Testis (tissue), 2 donors: ENCODE measurements around the gene IRX4.

Source experiments
- POLR2A ChIP-seq: fragments of 450-650 bp; IDR thresholded peaks from one replicate; pipeline ENCODE4 v1.6.1; 2017; ENCODE audit warnings: antibody characterized with exemption, mild to moderate bottlenecking, moderate library complexity
- TF ChIP-seq, protein P1 (sequence below), 3 experiments: fragments of 450-650 bp in 2 of 3; fragments of 200-600 bp in 1 of 3; sonication (generic) in 1 of 3; IDR thresholded peaks; one replicate each; pipeline ENCODE4 v1.5.1; 2016 to 2019; ENCODE audit warnings: antibody characterized with exemption in 3 of 3, mild to moderate bottlenecking in 2 of 3, moderate library complexity in 1 of 3

- TF ChIP-seq, protein P1, sequence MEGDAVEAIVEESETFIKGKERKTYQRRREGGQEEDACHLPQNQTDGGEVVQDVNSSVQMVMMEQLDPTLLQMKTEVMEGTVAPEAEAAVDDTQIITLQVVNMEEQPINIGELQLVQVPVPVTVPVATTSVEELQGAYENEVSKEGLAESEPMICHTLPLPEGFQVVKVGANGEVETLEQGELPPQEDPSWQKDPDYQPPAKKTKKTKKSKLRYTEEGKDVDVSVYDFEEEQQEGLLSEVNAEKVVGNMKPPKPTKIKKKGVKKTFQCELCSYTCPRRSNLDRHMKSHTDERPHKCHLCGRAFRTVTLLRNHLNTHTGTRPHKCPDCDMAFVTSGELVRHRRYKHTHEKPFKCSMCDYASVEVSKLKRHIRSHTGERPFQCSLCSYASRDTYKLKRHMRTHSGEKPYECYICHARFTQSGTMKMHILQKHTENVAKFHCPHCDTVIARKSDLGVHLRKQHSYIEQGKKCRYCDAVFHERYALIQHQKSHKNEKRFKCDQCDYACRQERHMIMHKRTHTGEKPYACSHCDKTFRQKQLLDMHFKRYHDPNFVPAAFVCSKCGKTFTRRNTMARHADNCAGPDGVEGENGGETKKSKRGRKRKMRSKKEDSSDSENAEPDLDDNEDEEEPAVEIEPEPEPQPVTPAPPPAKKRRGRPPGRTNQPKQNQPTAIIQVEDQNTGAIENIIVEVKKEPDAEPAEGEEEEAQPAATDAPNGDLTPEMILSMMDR (IDR thresholded peaks at IDR 0.05) = no peak
- no peak for TF ChIP-seq POLR2A
These were observed 16.8 kb downstream of the IRX4 start for GRCh38 chr5:1865948-1866347.
